Panc1 (cell line): ENCODE data around the gene AP3D1. TPM values are rescaled to one million over a fixed set of nuclear protein-coding genes. Genes with fewer than 3 reads are reported as not detected.
A peak's percentile ranks its signal among the peaks of the same experiment; 100 is the strongest.

Experiments
- ATAC-seq: fragments of 200-7000 bp; cut with Tn5 transposase; 2 replicates; pipeline ENCODE4 v1.9.1; 2020; ENCODE audit warnings: mild to moderate bottlenecking, moderate library complexity
- BruUV-seq: library from RNA; stranded (reverse); fragments of 400-500 nt; replicated peaks from 2 replicates; lab custom pipeline; 2021; lab: Mats Ljungman, UMichigan
- CTCF ChIA-PET: fragments of 300-600 bp; sonication (Branson Sonifier 250); formaldehyde crosslinking; loops from one replicate; lab custom pipeline; 2022; ENCODE audit warnings: antibody characterized with exemption; lab: Charles Lee
- POLR2A ChIA-PET: fragments of 300-600 bp; sonication (Branson Sonifier 250); formaldehyde crosslinking; loops from one replicate; lab custom pipeline; 2022; ENCODE audit warnings: antibody characterized with exemption; lab: Charles Lee
- DNase-seq: peaks from one replicate; pipeline ENCODE4 v3.0.0-alpha.2; 2010; ENCODE audit warnings: low read depth, low spot score
- H3K27ac ChIP-seq: 2 replicates; pipeline ENCODE4 v1.5.1; 2011; ENCODE audit warnings: mild to moderate bottlenecking, low read length, inconsistent platforms
- H3K27me3 ChIP-seq: fragments of 200-500 bp; sonication (Bioruptor generic); 2 replicates; pipeline ENCODE4 v1.6.0; 2014; ENCODE audit warnings: low read length, inconsistent platforms; ENCODE audit not compliant: control insufficient read depth, insufficient read depth
- H3K36me3 ChIP-seq: fragments of 200-500 bp; sonication (Bioruptor generic); 2 replicates; pipeline ENCODE4 v1.5.1; 2014; ENCODE audit warnings: inconsistent platforms, mild to moderate bottlenecking, low read length, moderate library complexity; ENCODE audit not compliant: control insufficient read depth, insufficient read depth
- H3K4me1 ChIP-seq: 2 replicates; pipeline ENCODE4 v1.5.1; 2011; ENCODE audit warnings: inconsistent platforms, mild to moderate bottlenecking, low read length, moderate library complexity; ENCODE audit not compliant: control insufficient read depth, insufficient read depth
- H3K4me3 ChIP-seq, 2 experiments: 2 replicates each; pipeline ENCODE4 v1.5.1; 2011 to 2012; ENCODE audit warnings: low read depth in 2 of 2, low read length in 2 of 2, mild to moderate bottlenecking in 2 of 2, inconsistent platforms in 1 of 2, moderate library complexity in 1 of 2
- H3K9me3 ChIP-seq: fragments of 200-500 bp; sonication (Bioruptor generic); 2 replicates; pipeline ENCODE4 v1.5.1; 2014; ENCODE audit warnings: low read depth, mild to moderate bottlenecking, inconsistent platforms, low read length, moderate library complexity; ENCODE audit not compliant: control insufficient read depth, insufficient read depth
- CTCF ChIP-seq: fragments of 450-650 bp; IDR thresholded peaks from 2 replicates; pipeline ENCODE4 v1.5.1; 2017; ENCODE audit warnings: mild to moderate bottlenecking
- POLR2AphosphoS5 ChIP-seq: IDR thresholded peaks from 2 replicates; pipeline ENCODE4 v1.6.1; 2012; ENCODE audit warnings: mild to moderate bottlenecking, low read depth, low read length, moderate library complexity
- SIN3A ChIP-seq: IDR thresholded peaks from 2 replicates; pipeline ENCODE4 v1.6.1; 2012; ENCODE audit warnings: low read depth, mild to moderate bottlenecking, low read length, moderate library complexity, borderline replicate concordance; ENCODE audit not compliant: insufficient read depth
- TCF7L2 ChIP-seq: IDR thresholded peaks from 2 replicates; pipeline ENCODE4 v1.6.1; 2011; ENCODE audit warnings: mild to moderate bottlenecking, low read depth, low read length, inconsistent platforms
- in situ Hi-C: cut with HindIII; loops from 2 replicates; pipeline ENCODE4 v1.10.0; 2016; ENCODE audit warnings: low sequenced_read_pairs, low pct_unique_long_range_greater_than_20kb
- intact Hi-C: fragments of 100-400 bp; cut with micrococcal nuclease; formaldehyde crosslinking; loops from one replicate; pipeline ENCODE4 v1.10.0; 2022; ENCODE audit not compliant: unreplicated experiment
- total RNA-seq: library from RNA; stranded (reverse); gene quantifications from one replicate; pipeline ENCODE4 v1.2.1, GENCODE V29; 2021; ENCODE audit not compliant: unreplicated experiment
- TF ChIP-seq, protein P1 (sequence below), 2 experiments: IDR thresholded peaks; 2 replicates each; pipeline ENCODE4 v1.6.1; 2011 to 2012; ENCODE audit warnings: low read depth in 2 of 2, control low read depth in 1 of 2, low read length in 1 of 2, mild to moderate bottlenecking in 1 of 2, moderate library complexity in 1 of 2; ENCODE audit not compliant: insufficient read depth in 1 of 2

AP3D1 gene
- total RNA-seq, 1 experiment from 2014 or later: 167 TPM

DNA sequence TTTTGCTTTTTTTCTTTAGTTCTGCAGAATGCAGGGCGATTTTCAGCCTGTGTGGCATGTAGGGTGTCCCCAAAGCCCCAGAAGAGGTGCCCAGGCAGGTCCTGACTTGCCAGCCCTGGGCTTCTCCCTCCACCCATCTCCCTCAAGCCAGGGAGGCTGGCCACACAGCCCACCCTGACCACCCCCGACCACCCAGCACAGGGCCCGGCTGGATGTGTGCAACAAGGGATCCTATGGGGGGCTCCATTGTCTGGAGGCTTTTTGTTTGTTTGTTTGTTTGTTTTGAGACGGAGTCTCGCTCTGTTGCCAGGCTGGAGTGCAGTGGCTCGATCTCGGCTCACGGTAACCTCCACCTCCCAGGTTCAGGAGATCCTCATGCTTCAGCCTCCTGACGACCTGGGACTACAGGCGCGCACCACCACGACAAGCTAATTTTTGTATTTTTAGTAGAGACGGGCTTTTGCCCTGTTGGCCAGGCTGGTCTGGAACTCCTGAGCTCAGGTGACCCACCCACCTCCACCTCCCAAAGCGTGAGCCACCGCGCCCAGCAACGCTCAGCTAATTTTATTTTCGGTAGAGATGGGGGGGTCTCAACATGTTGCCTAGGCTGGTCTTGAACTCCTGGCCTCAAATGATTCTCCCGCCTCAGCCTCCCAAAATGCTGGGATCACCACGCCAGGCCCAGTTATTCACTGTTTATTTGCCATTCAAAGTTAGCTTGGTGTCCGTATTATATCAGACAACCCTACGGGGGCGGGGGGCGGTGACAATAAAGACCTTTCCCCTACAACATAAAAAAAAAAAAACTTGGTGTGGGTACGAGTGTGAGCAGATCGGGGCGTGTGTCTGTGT, 92.6 kb downstream of the AP3D1 start:
- ATAC-seq (no peak), DNase-seq (no peak)
- POLR2A ChIA-PET: no interaction called here
- CTCF ChIA-PET: no interaction called here
- peak overlapping the region; percentile 88 for H3K27ac ChIP-seq
- H3K4me1 ChIP-seq: peaks cover 57% of the 10 kb centered on the region
- H3K27me3 ChIP-seq: no peaks in the 10 kb centered on the region
- intact Hi-C loops (no loop called here), in situ Hi-C loops (no loop called here)
- H3K9me3 ChIP-seq: no peaks in the 10 kb centered on the region
- no TSS peak for BruUV-seq
- H3K4me3 ChIP-seq: no peak overlapping the region; a peak in 1 of 4 replicates
- H3K36me3 ChIP-seq: no peaks in the 10 kb centered on the region
- TF ChIP-seq POLR2AphosphoS5 (no peak), SIN3A (no peak), CTCF (no peak), TCF7L2 (no peak)
- TF ChIP-seq, protein P1, sequence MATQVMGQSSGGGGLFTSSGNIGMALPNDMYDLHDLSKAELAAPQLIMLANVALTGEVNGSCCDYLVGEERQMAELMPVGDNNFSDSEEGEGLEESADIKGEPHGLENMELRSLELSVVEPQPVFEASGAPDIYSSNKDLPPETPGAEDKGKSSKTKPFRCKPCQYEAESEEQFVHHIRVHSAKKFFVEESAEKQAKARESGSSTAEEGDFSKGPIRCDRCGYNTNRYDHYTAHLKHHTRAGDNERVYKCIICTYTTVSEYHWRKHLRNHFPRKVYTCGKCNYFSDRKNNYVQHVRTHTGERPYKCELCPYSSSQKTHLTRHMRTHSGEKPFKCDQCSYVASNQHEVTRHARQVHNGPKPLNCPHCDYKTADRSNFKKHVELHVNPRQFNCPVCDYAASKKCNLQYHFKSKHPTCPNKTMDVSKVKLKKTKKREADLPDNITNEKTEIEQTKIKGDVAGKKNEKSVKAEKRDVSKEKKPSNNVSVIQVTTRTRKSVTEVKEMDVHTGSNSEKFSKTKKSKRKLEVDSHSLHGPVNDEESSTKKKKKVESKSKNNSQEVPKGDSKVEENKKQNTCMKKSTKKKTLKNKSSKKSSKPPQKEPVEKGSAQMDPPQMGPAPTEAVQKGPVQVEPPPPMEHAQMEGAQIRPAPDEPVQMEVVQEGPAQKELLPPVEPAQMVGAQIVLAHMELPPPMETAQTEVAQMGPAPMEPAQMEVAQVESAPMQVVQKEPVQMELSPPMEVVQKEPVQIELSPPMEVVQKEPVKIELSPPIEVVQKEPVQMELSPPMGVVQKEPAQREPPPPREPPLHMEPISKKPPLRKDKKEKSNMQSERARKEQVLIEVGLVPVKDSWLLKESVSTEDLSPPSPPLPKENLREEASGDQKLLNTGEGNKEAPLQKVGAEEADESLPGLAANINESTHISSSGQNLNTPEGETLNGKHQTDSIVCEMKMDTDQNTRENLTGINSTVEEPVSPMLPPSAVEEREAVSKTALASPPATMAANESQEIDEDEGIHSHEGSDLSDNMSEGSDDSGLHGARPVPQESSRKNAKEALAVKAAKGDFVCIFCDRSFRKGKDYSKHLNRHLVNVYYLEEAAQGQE (IDR thresholded peaks at IDR 0.05; ENCODE audit: insufficient read depth in 1 of 2, low read depth in 2 of 2, low read length in 1 of 2): no peak

- TF ChIP-seq SIN3A (no peak), TCF7L2 (no peak), CTCF (no peak), POLR2AphosphoS5 (no peak)
- TF ChIP-seq, protein P1 (IDR thresholded peaks at IDR 0.05; ENCODE audit: insufficient read depth in 1 of 2, low read depth in 2 of 2, low read length in 1 of 2): no peak
- Histone ChIP-seq H3K4me1 (peaks cover 58% of the 10 kb centered on the region), H3K36me3 (no peaks in the 10 kb centered on the region), H3K27me3 (no peaks in the 10 kb centered on the region), H3K27ac (peak overlapping the region; percentile 88), H3K4me3 (no peak overlapping the region), H3K9me3 (no peaks in the 10 kb centered on the region)
- intact Hi-C loops (no loop called here), in situ Hi-C loops (no loop called here)
- BruUV-seq: no TSS peak
- POLR2A ChIA-PET: interaction anchor here (0.5 kb wide), 1 partner anchor 31 kb away, joined by 3 read pairs; no protein-coding TSS in a partner anchor
- ATAC-seq (no peak), DNase-seq (no peak)
- CTCF ChIA-PET: no interaction called here
Observed at GRCh38 chr19:2057484-2058469, 93.6 kb downstream of the AP3D1 start.
